Measurements from ENCODE around the gene PDE3A.

PDE3A gene

DNA sequence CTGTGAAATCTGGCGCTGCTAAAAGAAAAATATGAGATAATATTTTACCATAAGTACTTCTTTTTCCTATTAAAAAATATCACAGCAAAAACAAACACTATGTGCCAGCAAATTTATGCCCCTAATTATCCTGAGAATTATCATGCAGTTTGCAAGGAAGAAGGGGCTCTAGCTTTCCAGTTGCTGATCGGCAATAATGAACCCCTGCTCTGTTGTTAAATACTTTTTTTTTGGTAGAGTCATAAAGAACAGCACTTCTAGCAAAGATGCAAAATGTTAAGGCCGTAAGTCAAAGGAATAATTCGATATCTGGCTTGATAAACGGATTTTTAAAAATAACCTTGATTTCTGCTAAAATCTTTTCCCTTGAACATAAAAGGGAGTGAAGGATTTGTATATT lies 108.9 kb downstream of the PDE3A start:
- DNase-seq = no peak
- Histone ChIP-seq H3K4ac (ENCODE audit: low read depth, low read length) (no peak overlapping the region), H3K27ac (ENCODE audit: low read depth, low read length) (no peak overlapping the region), H3K79me2 (ENCODE audit: control insufficient read depth, insufficient read depth, low read length, poor library complexity) (no peaks in the 10 kb centered on the region), H3K4me1 (ENCODE audit: control insufficient read depth in 1 of 2, insufficient read depth in 2 of 2, low read length in 2 of 2) (peaks cover 0 to 2% of the 10 kb centered on the region in 2 experiments), H3K36me3 (ENCODE audit: control insufficient read depth in 1 of 2, insufficient read depth in 2 of 2, low read length in 2 of 2) (no peaks in the 10 kb centered on the region), H2AK5ac (ENCODE audit: low read length) (no peak overlapping the region), H4K12ac (ENCODE audit: low read depth, low read length) (no peak overlapping the region), H3K18ac (ENCODE audit: low read length) (no peak overlapping the region), H2BK120ac (ENCODE audit: insufficient read depth, low read length, poor library complexity) (no peak overlapping the region), H4K8ac (ENCODE audit: low read depth, low read length) (no peak overlapping the region), H2BK5ac (ENCODE audit: low read depth, low read length, poor library complexity) (no peak overlapping the region), H3K4me3 (ENCODE audit: low read depth, low read length) (no peak overlapping the region), H2BK12ac (ENCODE audit: low read length) (no peak overlapping the region), H3K23ac (ENCODE audit: low read length) (no peak overlapping the region), H3K9ac (ENCODE audit: low read length) (no peak overlapping the region), H3K79me1 (ENCODE audit: low read length) (no peaks in the 10 kb centered on the region), H3K14ac (ENCODE audit: low read length) (no peak overlapping the region), H3K9me3 (ENCODE audit: insufficient read depth, low read depth, low read length) (no peaks in the 10 kb centered on the region), H3K27me3 (ENCODE audit: insufficient read depth, low read length) (no peaks in the 10 kb centered on the region), H4K91ac (ENCODE audit: low read depth, low read length) (no peak overlapping the region), H2AFZ (ENCODE audit: insufficient read depth, low read length, poor library complexity) (no peak overlapping the region), H3K4me2 (ENCODE audit: low read length) (no peak overlapping the region)
- WGBS (ENCODE audit: extremely low coverage, insufficient coverage, insufficient read length) = no CpG with 5 or more reads among the region's 5 CpGs

DNA sequence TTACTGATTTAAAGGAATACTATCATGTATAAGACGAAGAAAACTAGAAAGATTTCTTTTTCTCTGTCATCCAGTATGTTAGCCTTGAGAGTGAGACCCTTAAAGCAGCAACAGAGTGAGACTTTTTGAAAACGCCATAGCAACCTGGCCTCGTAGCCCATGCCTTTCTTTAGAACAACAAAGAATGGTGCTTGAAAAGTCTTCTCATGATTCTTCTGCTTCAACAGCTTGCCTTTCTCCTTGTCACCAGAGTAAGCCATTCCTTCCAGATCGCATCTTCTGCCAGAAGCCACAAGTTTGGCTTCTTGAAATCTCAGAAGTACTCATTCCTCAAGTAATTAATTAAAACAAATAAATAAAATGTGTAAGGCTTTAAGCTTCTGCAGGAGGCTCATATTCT lies 109.3 kb downstream of the PDE3A start:
- no CpG with 5 or more reads among the region's 4 CpGs for WGBS (ENCODE audit: extremely low coverage, insufficient coverage, insufficient read length)
- H4K8ac ChIP-seq (ENCODE audit: low read depth, low read length) = no peak overlapping the region

DNA sequence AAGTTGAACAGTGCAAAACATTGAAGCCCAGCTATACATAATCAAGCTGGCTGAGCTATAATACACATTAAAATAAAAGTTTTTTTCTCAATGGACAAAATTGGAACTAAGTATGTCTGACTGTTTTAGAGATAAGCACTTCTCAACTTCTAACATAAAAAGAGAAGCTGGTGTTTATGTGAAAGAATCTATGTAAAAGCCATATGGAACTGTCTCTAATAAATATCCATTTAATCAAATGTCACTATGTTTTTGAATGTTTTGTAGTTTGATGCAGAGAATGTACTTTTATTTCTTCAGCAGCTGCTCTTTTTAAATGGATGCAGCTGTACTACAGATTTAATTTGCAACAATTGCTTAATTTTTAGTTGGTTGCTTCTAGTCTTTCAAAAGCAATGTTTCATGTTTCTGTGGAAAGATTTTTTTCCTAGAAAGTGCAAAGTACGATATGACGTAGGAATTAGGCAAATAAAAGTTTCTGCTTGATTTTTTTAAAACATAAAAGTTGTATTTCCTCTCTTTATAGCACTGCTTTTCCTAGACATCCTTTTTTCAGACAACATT lies 114.2 kb downstream of the PDE3A start:
- Histone ChIP-seq H2BK5ac (ENCODE audit: low read depth, low read length, poor library complexity) (no peak overlapping the region), H3K27ac (ENCODE audit: low read depth, low read length) (no peak overlapping the region), H3K23ac (ENCODE audit: low read length) (no peak overlapping the region), H2BK120ac (ENCODE audit: insufficient read depth, low read length, poor library complexity) (no peak overlapping the region), H2BK12ac (ENCODE audit: low read length) (no peak overlapping the region), H4K91ac (ENCODE audit: low read depth, low read length) (no peak overlapping the region), H3K14ac (ENCODE audit: low read length) (no peak overlapping the region), H4K8ac (ENCODE audit: low read depth, low read length) (no peak overlapping the region), H3K4me3 (ENCODE audit: low read depth, low read length) (no peak overlapping the region), H4K12ac (ENCODE audit: low read depth, low read length) (no peak overlapping the region), H3K18ac (ENCODE audit: low read length) (no peak overlapping the region), H3K36me3 (ENCODE audit: control insufficient read depth in 1 of 2, insufficient read depth in 2 of 2, low read length in 2 of 2) (no peaks in the 10 kb centered on the region), H2AK5ac (ENCODE audit: low read length) (no peak overlapping the region), H3K4me2 (ENCODE audit: low read length) (no peak overlapping the region), H2AFZ (ENCODE audit: insufficient read depth, low read length, poor library complexity) (no peak overlapping the region), H3K27me3 (ENCODE audit: insufficient read depth, low read length) (no peaks in the 10 kb centered on the region), H3K4ac (ENCODE audit: low read depth, low read length) (no peak overlapping the region), H3K9ac (ENCODE audit: low read length) (no peak overlapping the region), H3K4me1 (ENCODE audit: control insufficient read depth in 1 of 2, insufficient read depth in 2 of 2, low read length in 2 of 2) (no peaks in the 10 kb centered on the region), H3K79me2 (ENCODE audit: control insufficient read depth, insufficient read depth, low read length, poor library complexity) (no peaks in the 10 kb centered on the region), H3K9me3 (ENCODE audit: insufficient read depth, low read depth, low read length) (no peaks in the 10 kb centered on the region), H3K79me1 (ENCODE audit: low read length) (no peaks in the 10 kb centered on the region)
- DNase-seq = no peak
- no CpG with 5 or more reads among the region's 2 CpGs for WGBS (ENCODE audit: extremely low coverage, insufficient coverage, insufficient read length)

More for the DNA sequence above, 109.3 kb downstream of the PDE3A start:
- H3K4me1 ChIP-seq (ENCODE audit: control insufficient read depth in 1 of 2, insufficient read depth in 2 of 2, low read length in 2 of 2) = peaks cover 0 to 2% of the 10 kb centered on the region in 2 experiments
- no peak overlapping the region for H3K9ac ChIP-seq (ENCODE audit: low read length)
- H3K36me3 ChIP-seq (ENCODE audit: control insufficient read depth in 1 of 2, insufficient read depth in 2 of 2, low read length in 2 of 2) = no peaks in the 10 kb centered on the region
- H3K23ac ChIP-seq (ENCODE audit: low read length) = no peak overlapping the region
- DNase-seq = no peak
- no peak overlapping the region for H2BK120ac ChIP-seq (ENCODE audit: insufficient read depth, low read length, poor library complexity)
- no peak overlapping the region for H2BK12ac ChIP-seq (ENCODE audit: low read length)
- no peak overlapping the region for H4K91ac ChIP-seq (ENCODE audit: low read depth, low read length)
- no peak overlapping the region for H3K4ac ChIP-seq (ENCODE audit: low read depth, low read length)
- no peak overlapping the region for H2BK5ac ChIP-seq (ENCODE audit: low read depth, low read length, poor library complexity)
- no peak overlapping the region for H3K27ac ChIP-seq (ENCODE audit: low read depth, low read length)
- H3K79me2 ChIP-seq (ENCODE audit: control insufficient read depth, insufficient read depth, low read length, poor library complexity) = no peaks in the 10 kb centered on the region
- no peak overlapping the region for H3K18ac ChIP-seq (ENCODE audit: low read length)
- no peak overlapping the region for H2AK5ac ChIP-seq (ENCODE audit: low read length)
- H4K12ac ChIP-seq (ENCODE audit: low read depth, low read length) = no peak overlapping the region
- no peak overlapping the region for H3K14ac ChIP-seq (ENCODE audit: low read length)
- H2AFZ ChIP-seq (ENCODE audit: insufficient read depth, low read length, poor library complexity) = no peak overlapping the region
- H3K79me1 ChIP-seq (ENCODE audit: low read length) = no peaks in the 10 kb centered on the region
- H3K4me2 ChIP-seq (ENCODE audit: low read length) = no peak overlapping the region
- H3K27me3 ChIP-seq (ENCODE audit: insufficient read depth, low read length) = no peaks in the 10 kb centered on the region
- H3K9me3 ChIP-seq (ENCODE audit: insufficient read depth, low read depth, low read length) = no peaks in the 10 kb centered on the region
- H3K4me3 ChIP-seq (ENCODE audit: low read depth, low read length) = no peak overlapping the region

DNA sequence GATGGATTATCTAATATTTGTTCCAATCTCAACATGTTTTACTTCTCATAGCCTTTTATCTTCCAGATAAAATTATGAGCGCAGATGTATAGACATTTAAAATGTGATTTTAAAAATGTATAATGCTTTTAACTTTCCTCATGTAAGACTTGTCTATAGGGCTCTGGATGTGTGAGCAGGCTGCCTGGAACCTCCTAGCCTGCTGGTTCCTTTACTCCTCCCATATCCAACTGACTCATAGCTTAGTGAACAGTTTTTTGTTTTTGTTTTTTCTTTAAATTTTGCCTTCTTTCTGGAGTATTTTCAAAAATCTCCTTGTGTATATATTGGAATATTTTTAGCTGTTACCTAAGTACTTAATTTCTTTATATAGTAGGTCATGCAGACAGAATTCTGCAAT lies 115.4 kb downstream of the PDE3A start:
- Histone ChIP-seq H4K12ac (ENCODE audit: low read depth, low read length) (no peak overlapping the region), H3K9ac (ENCODE audit: low read length) (no peak overlapping the region), H2BK5ac (ENCODE audit: low read depth, low read length, poor library complexity) (no peak overlapping the region), H2AK5ac (ENCODE audit: low read length) (no peak overlapping the region), H3K23ac (ENCODE audit: low read length) (no peak overlapping the region), H2AFZ (ENCODE audit: insufficient read depth, low read length, poor library complexity) (no peak overlapping the region), H3K36me3 (ENCODE audit: control insufficient read depth in 1 of 2, insufficient read depth in 2 of 2, low read length in 2 of 2) (no peaks in the 10 kb centered on the region), H3K4me3 (ENCODE audit: low read depth, low read length) (no peak overlapping the region), H4K91ac (ENCODE audit: low read depth, low read length) (no peak overlapping the region), H2BK12ac (ENCODE audit: low read length) (no peak overlapping the region), H2BK120ac (ENCODE audit: insufficient read depth, low read length, poor library complexity) (no peak overlapping the region), H3K4ac (ENCODE audit: low read depth, low read length) (no peak overlapping the region), H3K4me1 (ENCODE audit: control insufficient read depth in 1 of 2, insufficient read depth in 2 of 2, low read length in 2 of 2) (no peaks in the 10 kb centered on the region), H3K4me2 (ENCODE audit: low read length) (no peak overlapping the region), H3K14ac (ENCODE audit: low read length) (no peak overlapping the region), H3K18ac (ENCODE audit: low read length) (no peak overlapping the region), H4K8ac (ENCODE audit: low read depth, low read length) (no peak overlapping the region), H3K27me3 (ENCODE audit: insufficient read depth, low read length) (no peaks in the 10 kb centered on the region), H3K79me2 (ENCODE audit: control insufficient read depth, insufficient read depth, low read length, poor library complexity) (no peaks in the 10 kb centered on the region), H3K9me3 (ENCODE audit: insufficient read depth, low read depth, low read length) (no peaks in the 10 kb centered on the region), H3K79me1 (ENCODE audit: low read length) (no peaks in the 10 kb centered on the region), H3K27ac (ENCODE audit: low read depth, low read length) (no peak overlapping the region)
- no peak for DNase-seq
- WGBS (ENCODE audit: extremely low coverage, insufficient coverage, insufficient read length) = no CpG with 5 or more reads among the region's 1 CpG

All from trophoblast cell (in vitro differentiated cells and primary cell).